CD4-positive, alpha-beta T cell (primary cell): ENCODE data around the gene CDK8. TPM values are rescaled to one million over a fixed set of nuclear protein-coding genes. Genes with fewer than 3 reads are reported as not detected.

Experiments
- ATAC-seq: fragments of 200-7000 bp; cut with Tn5 transposase; one replicate; pipeline ENCODE4 v1.10.0; 2022; ENCODE audit warnings: mild to moderate bottlenecking; ENCODE audit not compliant: poor library complexity
- CTCF ChIA-PET: fragments of 350-600 bp; sonication (Branson Sonifier 250); formaldehyde crosslinking; loops from one replicate; lab custom pipeline; 2021; ENCODE audit warnings: antibody characterized with exemption, inconsistent platforms; lab: Charles Lee
- POLR2A ChIA-PET: fragments of 350-600 bp; sonication (Branson Sonifier 250); formaldehyde crosslinking; loops from one replicate; lab custom pipeline; 2021; ENCODE audit warnings: antibody characterized with exemption, inconsistent platforms; lab: Charles Lee
- DNase-seq, 14 experiments: peaks; one replicate each; pipeline ENCODE4 v3.0.0-alpha.2; 2013 to 2020; ENCODE audit warnings: mixed read lengths in 2 of 14
- H3K27ac ChIP-seq, 2 donors: one replicate each; pipeline versions ENCODE4 v1.5.1 to v1.7.0; 2013; ENCODE audit warnings: low read length in 2 of 2, low read depth in 1 of 2, mild to moderate bottlenecking in 1 of 2
- H3K27me3 ChIP-seq, 2 experiments: 1 replicate in 1 of 2; 2 replicates in 1 of 2; pipeline versions ENCODE4 v1.6.1 to v1.7.0; 2013; ENCODE audit warnings: low read length in 2 of 2, control low read depth in 1 of 2, mild to moderate bottlenecking in 1 of 2, moderate library complexity in 1 of 2; ENCODE audit not compliant: insufficient read depth in 2 of 2, control insufficient read depth in 1 of 2
- H3K36me3 ChIP-seq: one replicate; pipeline ENCODE4 v1.6.1; 2013; ENCODE audit warnings: low read length, control low read depth; ENCODE audit not compliant: insufficient read depth
- H3K4me1 ChIP-seq: one replicate; pipeline ENCODE4 v1.6.1; 2013; ENCODE audit warnings: low read length, control low read depth; ENCODE audit not compliant: insufficient read depth
- H3K4me3 ChIP-seq: one replicate; pipeline ENCODE4 v1.5.1; 2013; ENCODE audit warnings: mild to moderate bottlenecking, low read length, moderate library complexity
- H3K9me3 ChIP-seq, 2 experiments: 1 replicate in 1 of 2; 2 replicates in 1 of 2; pipeline versions ENCODE4 v1.6.1 to v1.7.0; 2013; ENCODE audit warnings: low read length in 2 of 2, mild to moderate bottlenecking in 2 of 2, control low read depth in 1 of 2, moderate library complexity in 1 of 2; ENCODE audit not compliant: control insufficient read depth in 1 of 2, insufficient read depth in 1 of 2
- H3K27ac Mint-ChIP-seq: one replicate; pipeline ENCODE4 v1.8.0; 2020; ENCODE audit warnings: mixed read lengths
- H3K27me3 Mint-ChIP-seq: one replicate; pipeline ENCODE4 v1.8.0; 2021; ENCODE audit warnings: mixed read lengths
- H3K36me3 Mint-ChIP-seq: one replicate; pipeline ENCODE4 v1.8.0; 2021; ENCODE audit warnings: low read depth, mixed read lengths
- H3K4me1 Mint-ChIP-seq: one replicate; pipeline ENCODE4 v1.8.0; 2021; ENCODE audit warnings: low read depth, mixed read lengths
- H3K4me3 Mint-ChIP-seq: one replicate; pipeline ENCODE4 v1.8.0; 2020; ENCODE audit warnings: mild to moderate bottlenecking, mixed read lengths
- H3K9me3 Mint-ChIP-seq: one replicate; pipeline ENCODE4 v1.8.0; 2020; ENCODE audit warnings: mixed read lengths
- CTCF ChIP-seq: fragments of 200-600 bp; IDR thresholded peaks from one replicate; pipeline ENCODE4 v1.8.0; 2022; ENCODE audit warnings: antibody characterized with exemption, mild to moderate bottlenecking
- intact Hi-C, 2 experiments: fragments of 100-400 bp; cut with DNase I in 1 of 2; cut with micrococcal nuclease in 1 of 2; formaldehyde crosslinking; loops; one replicate each; pipeline versions ENCODE4 v1.15.1 to v1.9.0; 2023 to 2025; cut with DNase I, micrococcal nuclease
- total RNA-seq, 174 experiments: library from RNA in 2 of 174; stranded (reverse) in 2 of 174; gene quantifications; one replicate each; pipeline ENCODE4 v1.2.3 and lab custom pipeline; 2021 to 2026

CDK8 gene
- total RNA-seq, 2 experiments from 2014 or later: 6.0 to 6.7 TPM

GRCh38 chr13:26213982-26214381 lies 39.9 kb upstream of the CDK8 start:
- H3K9me3 Mint-ChIP-seq: no peaks in the 10 kb centered on the region
- H3K4me3 ChIP-seq: no peak overlapping the region
- ChIA-PET CTCF (interaction anchor here (1.3 kb wide), 1 partner anchor 29 kb away, joined by 4 read pairs; no protein-coding TSS in a partner anchor), POLR2A (interaction anchor here (0.9 kb wide), 1 partner anchor 8 kb away, joined by 4 read pairs; the partner anchor contains the start of gene RNF6)
- H3K4me3 Mint-ChIP-seq: no peak overlapping the region
- no peak overlapping the region for H3K27ac ChIP-seq
- H3K9me3 ChIP-seq: no peaks in the 10 kb centered on the region
- H3K27me3 Mint-ChIP-seq: no peaks in the 10 kb centered on the region
- H3K36me3 ChIP-seq: peaks cover 88% of the 10 kb centered on the region
- H3K36me3 Mint-ChIP-seq: peaks cover 91% of the 10 kb centered on the region
- H3K4me1 ChIP-seq: no peaks in the 10 kb centered on the region
- intact Hi-C loops: no loop called here
- H3K27ac Mint-ChIP-seq: no peak overlapping the region
- TF ChIP-seq CTCF: no peak
- DNase-seq: no peak
- H3K4me1 Mint-ChIP-seq: peaks cover 26% of the 10 kb centered on the region
- no peaks in the 10 kb centered on the region for H3K27me3 ChIP-seq
- no peak for ATAC-seq

- ChIA-PET CTCF (interaction anchor here (1.2 to 8.6 kb wide), 2 partner anchors 30 to 40 kb away, joined by 4 to 51 read pairs; no protein-coding TSS in a partner anchor), POLR2A (interaction anchor here (3.1 kb wide), 1 partner anchor 30 kb away, joined by 13 read pairs; no protein-coding TSS in a partner anchor)
- ATAC-seq (no peak), DNase-seq (no peak)
- Histone ChIP-seq H3K4me1 (peaks cover 7% of the 10 kb centered on the region), H3K36me3 (peaks cover 89% of the 10 kb centered on the region), H3K4me3 (no peak overlapping the region), H3K27me3 (no peaks in the 10 kb centered on the region), H3K9me3 (no peaks in the 10 kb centered on the region), H3K27ac (no peak overlapping the region)
- peaks cover 45% of the 10 kb centered on the region for H3K4me1 Mint-ChIP-seq
- H3K27me3 Mint-ChIP-seq: no peaks in the 10 kb centered on the region
- H3K9me3 Mint-ChIP-seq: no peaks in the 10 kb centered on the region
- intact Hi-C loops: no loop called here
- H3K27ac Mint-ChIP-seq: no peak overlapping the region
- peaks cover 80% of the 10 kb centered on the region for H3K36me3 Mint-ChIP-seq
- TF ChIP-seq CTCF: no peak
- no peak overlapping the region for H3K4me3 Mint-ChIP-seq
Measured at GRCh38 chr13:26216042-26216441, 37.9 kb upstream of the CDK8 start.

GRCh38 chr13:26219726-26220125 lies 34.2 kb upstream of the CDK8 start:
- no peak overlapping the region for H3K27ac ChIP-seq
- H3K9me3 ChIP-seq: no peaks in the 10 kb centered on the region
- CTCF ChIA-PET: interaction anchor here (8.6 kb wide), 1 partner anchor 34 kb away, joined by 51 read pairs; no protein-coding TSS in a partner anchor
- DNase-seq: no peak
- ATAC-seq: no peak
- POLR2A ChIA-PET: interaction anchor here (1.0 to 1.8 kb wide), 3 partner anchors 13 to 34 kb away, joined by 3 to 5 read pairs (median 3); no protein-coding TSS in a partner anchor
- Mint-ChIP-seq H3K9me3 (no peaks in the 10 kb centered on the region), H3K27ac (no peak overlapping the region), H3K36me3 (peaks cover 62% of the 10 kb centered on the region), H3K4me1 (peaks cover 54% of the 10 kb centered on the region), H3K4me3 (peak overlapping the region; percentile 99), H3K27me3 (no peaks in the 10 kb centered on the region)
- no peak overlapping the region for H3K4me3 ChIP-seq
- intact Hi-C loops: loop anchor here in 1 of 2 experiments (10.0 kb wide), 1 partner anchor 1035 kb away; the partner anchor contains the start of gene RPL21
- no peaks in the 10 kb centered on the region for H3K27me3 ChIP-seq
- TF ChIP-seq CTCF: no peak
- H3K4me1 ChIP-seq: peaks cover 17% of the 10 kb centered on the region
- peaks cover 55% of the 10 kb centered on the region for H3K36me3 ChIP-seq
